SU-DHL-6 (cell line): ENCODE measurements around the gene INMT.
"Not testable (repeated sequence)": the region's sequence is repeated elsewhere in the genome, so short reads cannot be mapped to it uniquely, and the experiment has no call there.

Experiments
- H2AFZ ChIP-seq: fragments of 200-600 bp; sonication (generic); 2 replicates; pipeline ENCODE4 v1.6.1; 2014; ENCODE audit warnings: low read depth, mild to moderate bottlenecking, moderate library complexity, mixed read lengths, antibody characterized with exemption, low read length; ENCODE audit not compliant: severe bottlenecking
- H3F3A ChIP-seq: fragments of 200-600 bp; shearing (Covaris generic); 2 replicates; pipeline ENCODE4 v1.6.0; 2016; ENCODE audit warnings: antibody characterized with exemption, mild to moderate bottlenecking; ENCODE audit not compliant: insufficient read depth
- H3K27ac ChIP-seq: fragments of 200-600 bp; sonication (generic); 2 replicates; pipeline ENCODE4 v1.5.1; 2016; ENCODE audit warnings: low read depth, mild to moderate bottlenecking, low read length, moderate library complexity, mixed read lengths
- H3K27me3 ChIP-seq: fragments of 200-600 bp; sonication (generic), shearing (Covaris generic); 2 replicates; pipeline ENCODE4 v1.6.0; 2014; ENCODE audit warnings: mild to moderate bottlenecking, low read length
- H3K36me3 ChIP-seq: fragments of 200-600 bp; sonication (generic); 2 replicates; pipeline ENCODE4 v1.6.1; 2014; ENCODE audit warnings: mild to moderate bottlenecking, low read length, mixed read lengths
- H3K4me2 ChIP-seq: fragments of 300-600, 200-600 bp; shearing (Covaris generic), sonication (generic); 2 replicates; pipeline ENCODE4 v1.6.0; 2014; ENCODE audit warnings: low read length, low read depth, mild to moderate bottlenecking; ENCODE audit not compliant: poor library complexity, severe bottlenecking
- H3K4me3 ChIP-seq: fragments of 200-600 bp; sonication (generic); 2 replicates; pipeline ENCODE4 v1.5.1; 2014; ENCODE audit warnings: antibody characterized with exemption, low read length, mild to moderate bottlenecking, mixed read lengths; ENCODE audit not compliant: insufficient read depth, poor library complexity, severe bottlenecking
- H3K79me2 ChIP-seq: fragments of 200-600 bp; sonication (generic); 2 replicates; pipeline ENCODE4 v1.6.1; 2014; ENCODE audit warnings: mild to moderate bottlenecking, low read length, moderate library complexity; ENCODE audit not compliant: insufficient read depth
- H3K9ac ChIP-seq: fragments of 200-600 bp; sonication (generic); 2 replicates; pipeline ENCODE4 v1.7.0; 2014; ENCODE audit warnings: mild to moderate bottlenecking, low read length
- H3K9me2 ChIP-seq: fragments of 200-600 bp; sonication (generic); replicated peaks from 2 replicates; pipeline ENCODE4 v1.6.1; 2014; ENCODE audit warnings: low read length; ENCODE audit not compliant: insufficient read depth
- H3K9me3 ChIP-seq: fragments of 200-600 bp; sonication (generic); 2 replicates; pipeline ENCODE4 v1.6.1; 2014; ENCODE audit warnings: low read length, mixed read lengths; ENCODE audit not compliant: insufficient read depth
- H4K20me1 ChIP-seq: fragments of 200-600 bp; sonication (generic); 2 replicates; pipeline ENCODE4 v1.6.1; 2014; ENCODE audit warnings: low read depth, mild to moderate bottlenecking, antibody characterized with exemption, low read length, moderate library complexity, mixed read lengths
- EZH2phosphoT487 ChIP-seq: fragments of 200-600 bp; sonication (generic), shearing (Covaris generic); conservative IDR thresholded peaks from 2 replicates; pipeline ENCODE4 v1.6.1; 2018; ENCODE audit warnings: mild to moderate bottlenecking, antibody characterized with exemption, low read length, moderate library complexity, mixed read lengths
- TF ChIP-seq, protein P1 (sequence below): fragments of 200-600 bp; sonication (generic); IDR thresholded peaks from one replicate; pipeline ENCODE4 v1.5.1; 2017; ENCODE audit warnings: antibody characterized with exemption, mild to moderate bottlenecking, low read length, moderate library complexity; ENCODE audit not compliant: insufficient read depth, poor library complexity, severe bottlenecking

INMT gene

DNA sequence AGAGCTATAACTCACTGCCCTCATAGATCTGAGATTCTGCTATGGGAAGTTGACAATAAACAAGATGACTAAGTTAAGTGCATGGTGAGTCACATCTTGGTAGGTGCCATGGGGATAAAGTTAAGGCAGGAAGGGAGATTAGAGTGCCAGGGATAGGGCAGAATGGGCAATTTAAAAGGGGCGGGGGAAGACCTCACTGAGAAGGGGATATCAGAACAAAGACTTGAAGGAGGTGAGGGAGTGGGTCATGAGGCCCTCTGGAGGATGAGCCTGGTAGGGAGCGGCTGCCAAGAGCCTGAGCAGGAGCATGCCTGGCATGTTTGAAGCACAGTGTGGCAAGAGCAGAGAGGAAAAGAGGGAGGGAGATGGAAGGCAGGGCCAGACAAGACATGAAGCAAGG lies 34.8 kb upstream of the INMT start:
- Histone ChIP-seq H3K9me2 (no peaks in the 10 kb centered on the region), H3K9me3 (peaks cover 8% of the 10 kb centered on the region; the same call in 1 of the 2 replicates), H2AFZ (no peak overlapping the region), H3K4me2 (no peak overlapping the region), H3K27me3 (no peaks in the 10 kb centered on the region), H3K4me3 (no peak overlapping the region), H3K36me3 (no peaks in the 10 kb centered on the region), H3K27ac (no peak overlapping the region), H4K20me1 (no peaks in the 10 kb centered on the region), H3K9ac (no peak overlapping the region), H3F3A (no peaks in the 10 kb centered on the region), H3K79me2 (no peaks in the 10 kb centered on the region)
- TF ChIP-seq, protein P1, sequence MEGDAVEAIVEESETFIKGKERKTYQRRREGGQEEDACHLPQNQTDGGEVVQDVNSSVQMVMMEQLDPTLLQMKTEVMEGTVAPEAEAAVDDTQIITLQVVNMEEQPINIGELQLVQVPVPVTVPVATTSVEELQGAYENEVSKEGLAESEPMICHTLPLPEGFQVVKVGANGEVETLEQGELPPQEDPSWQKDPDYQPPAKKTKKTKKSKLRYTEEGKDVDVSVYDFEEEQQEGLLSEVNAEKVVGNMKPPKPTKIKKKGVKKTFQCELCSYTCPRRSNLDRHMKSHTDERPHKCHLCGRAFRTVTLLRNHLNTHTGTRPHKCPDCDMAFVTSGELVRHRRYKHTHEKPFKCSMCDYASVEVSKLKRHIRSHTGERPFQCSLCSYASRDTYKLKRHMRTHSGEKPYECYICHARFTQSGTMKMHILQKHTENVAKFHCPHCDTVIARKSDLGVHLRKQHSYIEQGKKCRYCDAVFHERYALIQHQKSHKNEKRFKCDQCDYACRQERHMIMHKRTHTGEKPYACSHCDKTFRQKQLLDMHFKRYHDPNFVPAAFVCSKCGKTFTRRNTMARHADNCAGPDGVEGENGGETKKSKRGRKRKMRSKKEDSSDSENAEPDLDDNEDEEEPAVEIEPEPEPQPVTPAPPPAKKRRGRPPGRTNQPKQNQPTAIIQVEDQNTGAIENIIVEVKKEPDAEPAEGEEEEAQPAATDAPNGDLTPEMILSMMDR: no peak
- TF ChIP-seq EZH2phosphoT487: no peak

DNA sequence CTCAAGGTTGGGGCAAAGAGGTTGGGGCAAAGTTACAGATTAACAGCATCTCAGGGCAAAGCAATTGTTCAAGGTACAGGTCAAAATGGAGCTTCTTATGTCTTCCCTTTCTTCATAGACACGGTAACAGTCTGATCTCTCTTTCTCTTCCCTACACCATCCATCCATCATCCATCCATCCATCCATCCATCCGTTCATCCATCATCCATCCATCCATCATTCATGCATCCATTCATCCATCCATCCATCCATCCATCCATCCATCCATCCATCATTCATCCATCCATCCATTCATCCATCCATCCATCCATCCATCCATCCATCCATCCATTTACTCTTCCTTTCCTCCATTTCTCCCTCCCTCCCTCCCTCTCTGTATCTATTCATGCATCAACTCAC lies 32.5 kb upstream of the INMT start:
- H3K27ac ChIP-seq, H3K9me2 ChIP-seq, H3K9ac ChIP-seq, H3F3A ChIP-seq, H3K9me3 ChIP-seq, H4K20me1 ChIP-seq, H3K4me2 ChIP-seq, H3K79me2 ChIP-seq, H3K27me3 ChIP-seq, H3K4me3 ChIP-seq, H2AFZ ChIP-seq, H3K36me3 ChIP-seq: not testable (repeated sequence)

DNA sequence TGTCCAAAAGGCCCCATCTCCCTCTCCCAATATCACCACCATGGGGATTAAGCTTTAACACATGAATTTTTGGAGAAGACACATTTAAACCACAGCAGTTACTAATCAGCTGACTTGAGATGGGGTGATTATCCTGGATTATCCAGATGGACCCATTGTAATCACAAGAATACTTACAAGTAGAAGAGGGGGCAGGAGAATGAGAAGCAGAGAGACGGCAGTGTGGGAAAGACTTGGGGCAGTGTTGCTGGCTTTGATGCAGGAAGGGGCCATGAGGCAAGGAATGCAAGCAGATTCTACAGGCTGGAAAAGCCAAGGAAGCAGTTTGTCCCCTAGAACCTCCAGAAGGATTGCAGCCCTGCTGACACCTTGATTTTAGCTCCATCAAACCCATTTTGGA lies 30.7 kb upstream of the INMT start:
- Histone ChIP-seq H4K20me1 (no peaks in the 10 kb centered on the region), H3K27ac (no peak overlapping the region), H3K4me3 (no peak overlapping the region), H3K9me2 (no peaks in the 10 kb centered on the region), H3K36me3 (no peaks in the 10 kb centered on the region), H3K4me2 (no peak overlapping the region), H3F3A (no peaks in the 10 kb centered on the region), H2AFZ (no peak overlapping the region), H3K9ac (no peak overlapping the region), H3K9me3 (peaks cover 8% of the 10 kb centered on the region; the same call in 1 of the 2 replicates), H3K79me2 (no peaks in the 10 kb centered on the region), H3K27me3 (no peaks in the 10 kb centered on the region)
- no peak for TF ChIP-seq EZH2phosphoT487
- TF ChIP-seq, protein P1: no peak

DNA sequence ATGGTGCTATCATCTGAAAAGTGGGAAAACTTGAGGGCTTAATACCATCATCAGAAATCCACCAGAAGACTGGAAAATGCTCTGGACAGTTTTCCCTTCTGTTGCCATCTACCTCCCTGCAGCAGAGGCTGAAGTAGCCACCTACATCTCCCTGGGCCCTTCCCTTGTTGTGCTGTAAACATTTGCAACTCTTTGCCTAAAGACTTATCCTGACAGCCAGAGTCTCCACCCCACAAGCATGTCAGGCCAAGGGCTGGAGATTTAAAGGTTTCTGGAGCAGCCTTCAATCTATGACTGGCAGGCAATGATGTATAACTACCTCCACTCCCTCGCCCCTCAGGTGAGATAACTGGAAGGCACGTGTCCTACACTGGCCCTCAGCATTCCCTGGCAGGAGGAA lies 29.7 kb upstream of the INMT start:
- H3K27ac ChIP-seq: no peak overlapping the region
- no peak overlapping the region for H3K9ac ChIP-seq
- H3K79me2 ChIP-seq: no peaks in the 10 kb centered on the region
- no peak for TF ChIP-seq EZH2phosphoT487
- TF ChIP-seq, protein P1: no peak
- no peak overlapping the region for H2AFZ ChIP-seq
- peaks cover 8% of the 10 kb centered on the region; the same call in 1 of the 2 replicates for H3K9me3 ChIP-seq
- no peaks in the 10 kb centered on the region for H4K20me1 ChIP-seq
- no peaks in the 10 kb centered on the region for H3K27me3 ChIP-seq
- no peak overlapping the region for H3K4me3 ChIP-seq
- no peak overlapping the region for H3K4me2 ChIP-seq
- H3K9me2 ChIP-seq: no peaks in the 10 kb centered on the region
- H3F3A ChIP-seq: no peaks in the 10 kb centered on the region
- no peaks in the 10 kb centered on the region for H3K36me3 ChIP-seq
